ENCODE measurements around the gene ARL6.

GRCh38 chr3:97841956-97842355 lies 77.4 kb downstream of the ARL6 start:
- TF ChIP-seq POLR2A (IDR thresholded peaks at IDR 0.05) (no peak), CTCF (IDR thresholded peaks at IDR 0.05) (no peak)

Measured in right lobe of liver (tissue), 4 donors.